NCI-H1694 treated with DMSO at 0.1 percent for 48 hours (cell line): ENCODE data around the gene FASTKD3.

Experiments used
- DNase-seq: peaks from one replicate; lab custom pipeline; 2025; lab: John Stamatoyannopoulos, UW

Gene FASTKD3

DNA sequence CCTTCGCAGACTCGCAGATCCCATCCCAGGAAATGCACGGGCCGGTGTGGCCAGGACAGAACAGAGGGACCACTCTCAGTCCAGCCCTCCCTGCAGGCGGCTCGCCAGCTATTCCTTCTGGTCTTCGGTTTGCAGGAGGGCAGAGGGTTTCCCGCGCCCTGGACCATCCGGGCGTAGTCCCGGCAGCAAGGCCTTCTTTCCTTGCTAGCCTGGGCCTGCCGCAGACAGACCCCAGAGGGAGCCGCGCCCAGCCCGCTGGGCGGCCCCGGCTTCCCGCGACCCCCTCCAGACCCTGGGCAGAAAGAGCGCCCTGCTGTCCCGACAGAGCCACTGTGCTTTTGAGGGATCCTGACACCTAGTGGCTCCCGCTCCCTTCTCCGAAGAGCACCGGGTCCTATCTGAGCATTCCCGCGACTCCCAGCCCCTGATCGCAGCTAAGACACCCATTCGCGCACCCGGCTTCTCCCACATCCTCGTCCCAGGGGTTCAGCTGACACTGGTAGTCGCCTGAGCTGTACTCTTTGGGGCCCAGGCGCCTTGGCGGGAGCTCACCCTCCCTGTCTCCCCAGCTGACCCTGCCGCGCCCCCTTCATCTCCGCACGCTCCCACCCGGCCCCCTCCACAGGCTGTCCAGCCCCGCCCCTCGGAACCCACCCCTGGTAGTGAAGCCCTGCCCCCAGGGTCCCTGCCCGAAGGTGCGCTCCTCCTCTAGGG, 19.0 kb downstream of the FASTKD3 start:
- peak; percentile 32 for DNase-seq

DNA sequence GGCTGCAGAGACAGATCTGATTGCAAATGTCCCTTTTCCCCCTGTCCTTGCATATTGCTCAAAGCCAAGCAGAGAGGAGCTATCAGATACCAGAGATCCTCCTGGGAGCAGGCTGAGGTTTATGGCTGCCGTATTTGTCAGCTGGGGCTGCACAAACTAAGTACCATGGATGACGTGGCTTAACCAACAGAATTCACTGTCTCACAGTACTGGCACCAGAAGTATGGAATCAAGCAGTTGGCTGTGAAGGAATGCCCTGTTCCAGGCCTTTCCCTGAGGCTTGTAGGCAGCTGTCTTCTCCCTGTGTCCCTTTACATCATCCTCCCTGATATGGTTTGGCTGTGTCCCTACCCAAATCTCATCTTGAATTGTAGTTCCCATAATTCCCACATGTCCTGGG, 20.5 kb downstream of the FASTKD3 start:
- no peak for DNase-seq

DNA sequence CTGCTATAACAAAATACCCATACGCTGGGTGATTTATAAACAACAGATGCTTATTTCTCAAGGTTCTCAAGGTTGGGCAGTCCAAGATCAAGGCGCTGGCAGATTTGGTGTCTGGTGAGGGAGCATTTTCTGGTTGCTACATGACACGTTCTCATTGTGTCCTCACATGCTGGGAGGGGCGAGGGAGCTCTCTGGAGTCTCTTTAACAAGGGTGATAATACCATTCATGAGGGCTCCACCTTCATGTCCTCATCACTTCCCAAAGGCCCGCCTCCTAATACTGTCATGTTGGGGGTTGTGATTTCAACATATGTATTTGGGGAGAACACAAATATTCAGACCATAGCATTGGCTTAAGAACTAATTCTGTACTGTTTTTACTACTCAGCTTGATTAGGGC, 22.5 kb downstream of the FASTKD3 start:
- DNase-seq, result no peak

DNA sequence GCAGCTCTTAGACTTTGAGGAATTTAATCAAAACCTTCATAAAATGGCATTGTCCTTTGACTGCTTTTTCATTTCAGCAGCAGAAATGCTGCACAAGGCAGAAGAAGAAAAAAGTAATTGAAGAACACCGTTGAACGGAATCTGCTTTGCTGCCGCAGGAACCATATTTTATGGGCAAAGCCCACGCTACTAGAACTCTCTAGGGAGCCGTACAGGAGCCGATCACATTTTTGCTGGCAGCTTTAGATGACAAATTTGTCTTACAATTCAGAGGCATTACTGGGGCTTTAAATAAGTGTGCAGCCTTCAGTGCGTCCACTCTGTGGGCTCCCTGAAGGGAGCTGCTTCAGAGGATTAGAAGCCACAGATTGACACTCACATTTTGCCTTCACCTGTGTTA, 23.3 kb downstream of the FASTKD3 start:
- DNase-seq, result no peak

DNA sequence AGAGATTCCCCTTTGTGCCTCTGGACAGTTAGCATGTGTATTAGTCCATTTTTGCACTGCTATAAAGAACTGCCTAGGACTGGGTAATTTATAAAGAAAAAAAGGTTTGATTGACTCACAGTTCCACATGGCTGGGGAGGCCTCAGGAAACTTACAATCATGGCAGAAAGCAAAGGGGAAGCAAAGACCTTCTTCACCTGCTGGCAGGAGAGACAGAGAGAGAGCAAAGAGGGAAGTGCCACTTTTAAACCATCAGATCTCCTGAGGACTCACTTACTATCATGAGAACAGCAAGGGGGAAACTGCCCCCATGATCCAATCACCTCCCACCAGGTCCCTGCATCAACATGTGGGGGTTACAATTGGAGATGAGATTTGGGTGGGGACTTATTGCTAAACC, 23.9 kb downstream of the FASTKD3 start:
- no peak for DNase-seq

DNA sequence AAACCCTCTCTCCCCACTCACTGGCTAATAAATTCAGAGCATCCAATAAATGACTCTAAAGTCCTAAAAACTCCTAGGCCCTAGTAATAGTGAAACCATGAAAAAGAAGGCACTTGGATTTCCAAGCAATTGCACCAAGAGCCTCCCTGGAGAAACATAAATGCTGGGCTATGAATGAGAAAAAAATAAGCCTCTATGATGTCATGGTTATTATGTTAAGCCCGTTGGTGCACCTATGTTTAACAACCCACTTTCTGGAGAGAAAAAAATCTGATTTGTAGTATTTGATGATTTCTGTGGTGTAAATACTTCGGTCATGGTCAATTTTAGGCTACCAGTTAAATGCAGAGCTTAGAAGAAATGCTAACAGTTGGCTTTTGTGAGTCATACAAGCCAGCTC, 26.3 kb downstream of the FASTKD3 start:
- no peak for DNase-seq

DNA sequence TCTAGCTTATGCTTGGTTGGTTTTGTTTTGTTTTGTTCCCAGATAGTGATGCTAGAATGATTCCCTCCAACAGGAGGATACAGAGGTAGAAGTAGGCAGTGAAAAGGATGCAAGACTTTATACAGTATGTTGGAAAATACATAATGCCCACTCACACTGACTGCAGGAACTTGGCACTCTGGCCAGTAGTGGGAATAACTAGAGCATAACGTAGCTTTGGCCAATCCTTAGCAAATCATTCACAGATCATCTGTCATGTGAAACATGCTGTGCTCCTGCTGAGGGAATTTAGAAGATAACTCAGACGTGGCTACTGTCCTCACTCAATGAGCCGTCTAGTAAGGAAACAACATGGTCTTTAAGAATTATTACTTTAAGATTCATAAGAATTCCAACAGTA, 31.4 kb downstream of the FASTKD3 start:
- no peak for DNase-seq

DNA sequence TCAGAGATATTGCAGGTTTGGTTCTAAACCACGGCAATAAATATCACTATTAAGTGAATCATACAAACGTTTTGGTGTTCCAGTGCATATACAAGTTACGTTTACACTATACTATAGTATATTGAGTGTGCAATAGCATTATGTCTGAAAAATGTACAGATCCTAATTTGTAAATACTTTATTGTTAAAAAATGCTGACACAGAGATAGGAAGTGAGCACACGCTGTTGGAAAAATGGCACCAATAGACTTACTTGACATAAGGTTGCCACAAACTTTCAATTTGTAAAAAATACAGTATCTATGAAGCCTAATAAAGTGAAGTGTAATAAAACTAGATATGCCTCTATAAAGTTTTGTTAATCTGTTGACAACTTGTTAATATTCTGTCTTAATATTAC, 33.8 kb downstream of the FASTKD3 start:
- DNase-seq, result no peak

DNA sequence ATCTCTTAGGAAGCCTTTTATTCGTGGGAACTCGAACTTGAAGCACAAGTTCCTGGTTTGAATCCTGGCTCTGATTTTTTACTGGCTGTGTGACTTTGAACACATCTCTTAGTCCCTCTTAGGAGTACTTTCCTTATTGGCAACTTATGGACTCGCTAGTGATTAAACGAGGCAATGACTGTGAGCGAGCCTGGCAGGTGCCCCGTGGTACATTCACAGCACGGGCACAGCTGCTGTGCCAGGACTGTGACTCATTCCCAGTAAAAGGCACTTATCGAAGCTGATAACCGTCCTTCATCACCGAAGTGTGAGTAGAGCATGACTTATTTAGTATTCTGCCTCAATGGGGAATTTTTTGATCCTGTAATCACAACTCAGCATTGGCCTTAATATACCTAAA, 40.6 kb downstream of the FASTKD3 start:
- DNase-seq, result no peak

DNA sequence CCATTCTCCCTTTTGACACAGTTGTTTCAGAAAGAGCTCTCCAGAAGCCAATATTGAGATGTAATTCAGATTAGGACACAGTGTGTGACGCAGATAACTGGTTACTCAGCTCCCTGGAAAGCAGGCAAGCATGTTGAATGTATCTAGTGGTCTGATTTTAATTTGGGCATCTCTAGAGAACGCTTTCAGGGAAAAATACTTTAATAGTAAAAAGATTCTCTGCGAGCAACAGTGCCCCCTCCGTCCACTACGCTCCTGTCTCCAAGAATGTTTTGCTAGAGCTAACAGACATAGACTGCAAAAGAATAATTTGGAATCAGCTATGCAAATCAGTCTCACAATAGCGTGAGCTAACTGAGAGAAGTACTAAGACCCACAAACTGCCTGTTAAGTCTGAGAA, 41.2 kb downstream of the FASTKD3 start:
- no peak for DNase-seq

DNA sequence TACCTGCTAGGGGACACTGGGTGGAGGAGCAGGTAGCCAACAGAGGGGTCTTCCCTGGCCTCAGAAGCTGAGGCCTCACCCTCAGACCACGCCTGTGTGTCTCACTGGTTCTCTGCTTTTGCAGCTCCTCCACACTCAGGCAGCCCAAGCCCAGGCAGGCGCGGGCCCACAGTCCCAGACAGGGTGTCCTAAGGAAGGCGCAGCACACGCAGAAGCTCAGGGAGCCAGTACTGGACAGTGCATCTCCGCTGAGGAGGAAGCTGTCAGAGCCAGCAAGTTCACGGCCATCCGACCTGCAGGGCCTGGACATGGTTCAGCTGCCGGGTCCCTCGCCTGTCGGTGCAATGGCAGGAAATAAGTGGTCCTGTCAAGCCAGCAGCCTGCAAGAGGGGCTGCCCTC, 43.2 kb downstream of the FASTKD3 start:
- DNase-seq, result no peak

DNA sequence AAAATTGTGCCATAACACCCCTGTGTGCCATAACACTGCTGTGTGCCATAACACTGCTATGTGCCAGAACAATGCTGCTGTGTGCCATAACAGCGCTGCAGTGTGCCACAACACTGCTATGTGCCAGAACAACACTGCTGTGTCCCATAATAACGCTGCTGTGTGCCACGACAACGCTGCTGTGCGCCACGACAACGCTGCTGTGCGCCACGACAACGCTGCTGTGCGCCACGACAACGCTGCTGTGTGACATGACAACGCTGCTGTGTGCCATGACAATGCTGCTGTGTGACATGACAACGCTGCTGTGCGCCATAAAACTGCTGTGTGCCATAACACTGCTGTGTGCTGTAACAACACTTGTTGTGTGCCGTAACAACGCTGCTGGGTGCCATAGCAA, 43.8 kb downstream of the FASTKD3 start:
- DNase-seq, result no peak

DNA sequence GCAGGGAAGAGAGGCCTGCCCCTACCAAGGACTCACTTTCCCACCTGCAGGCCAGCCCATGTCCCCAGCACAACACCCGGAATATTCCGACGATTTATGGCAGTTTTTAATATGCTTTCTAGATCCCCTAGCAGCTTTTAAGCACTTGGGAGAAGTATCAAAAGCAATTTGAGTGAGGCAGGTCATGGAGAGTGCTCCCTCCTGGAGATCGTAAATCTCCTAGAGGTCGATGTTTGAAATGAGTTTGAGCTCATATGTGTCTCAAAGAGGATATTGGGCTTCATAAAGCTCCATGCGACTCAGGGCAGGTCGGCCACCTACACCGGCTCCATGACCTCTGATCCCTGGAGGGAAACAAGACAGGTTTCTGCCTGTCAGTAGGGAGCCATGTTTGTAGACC, 45.2 kb downstream of the FASTKD3 start:
- DNase-seq, result no peak

DNA sequence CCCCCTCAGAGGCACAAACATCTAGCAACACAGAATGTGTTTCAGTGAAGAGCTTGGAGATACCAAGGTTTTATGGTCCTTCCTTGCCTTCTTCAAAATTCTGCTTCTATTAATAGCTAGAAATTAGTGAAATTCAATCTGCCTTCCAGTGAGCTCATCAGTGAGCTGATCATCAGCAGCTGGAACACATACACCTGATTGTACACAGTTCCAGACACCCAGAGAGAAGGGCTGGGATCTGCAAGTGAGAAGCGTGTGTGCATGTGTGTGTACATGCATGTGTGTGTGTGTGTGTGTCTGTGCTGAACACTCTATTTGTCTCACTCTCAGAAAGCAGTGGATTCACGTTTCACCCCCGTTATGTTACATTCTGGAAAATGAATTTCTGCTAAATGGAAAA, 46.4 kb downstream of the FASTKD3 start:
- no peak for DNase-seq

DNA sequence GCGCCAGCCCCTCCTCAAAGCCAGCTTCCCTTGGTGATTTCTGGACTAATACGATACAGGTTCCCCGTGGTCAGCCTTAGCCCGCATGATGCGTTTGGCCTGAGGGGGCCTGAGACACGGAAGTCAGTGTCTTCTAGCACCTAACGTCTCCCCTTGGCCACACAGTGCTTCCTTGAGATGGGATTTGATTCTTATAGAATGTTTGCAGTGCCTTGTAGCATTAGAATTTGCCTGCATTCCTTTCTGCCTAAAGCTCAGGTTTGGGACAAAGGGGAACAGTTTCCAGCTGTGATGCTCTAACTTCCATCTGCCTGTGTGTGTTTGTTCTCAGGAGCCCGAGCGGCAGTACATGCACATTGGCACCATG, 52.3 kb downstream of the FASTKD3 start:
- DNase-seq, result no peak

DNA sequence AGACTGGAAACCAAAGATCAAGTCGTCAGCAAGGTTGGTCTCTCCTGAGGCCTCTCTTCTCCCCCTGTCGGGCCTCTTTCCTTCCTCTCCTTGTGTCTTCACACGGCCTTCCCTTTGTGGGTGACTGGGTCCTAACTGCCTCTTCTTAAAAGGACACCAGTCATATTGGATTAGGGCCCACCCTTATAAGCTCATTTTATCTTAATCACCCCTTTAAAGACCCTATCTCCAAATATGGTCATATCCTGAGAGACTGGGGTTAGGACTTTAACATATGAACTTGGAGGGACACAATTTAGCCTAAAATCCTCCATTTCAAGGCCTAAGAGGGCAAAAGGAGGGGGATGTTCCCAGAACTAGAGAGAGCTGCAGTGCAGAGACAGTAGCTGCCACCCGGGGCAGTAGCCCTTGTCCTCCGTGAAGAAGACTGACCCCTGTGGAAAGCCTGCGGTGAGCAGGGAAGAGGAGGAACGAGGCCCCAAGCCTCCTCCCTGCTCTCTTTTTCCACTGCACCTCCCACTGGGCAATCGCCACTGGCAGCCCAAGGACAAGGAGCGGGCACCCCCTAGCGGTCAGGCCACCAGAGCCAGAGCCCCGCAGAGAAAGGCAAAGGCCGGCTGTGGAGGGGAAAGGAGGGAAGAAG, 52.8 kb downstream of the FASTKD3 start:
- peak; percentile 11 for DNase-seq

DNA sequence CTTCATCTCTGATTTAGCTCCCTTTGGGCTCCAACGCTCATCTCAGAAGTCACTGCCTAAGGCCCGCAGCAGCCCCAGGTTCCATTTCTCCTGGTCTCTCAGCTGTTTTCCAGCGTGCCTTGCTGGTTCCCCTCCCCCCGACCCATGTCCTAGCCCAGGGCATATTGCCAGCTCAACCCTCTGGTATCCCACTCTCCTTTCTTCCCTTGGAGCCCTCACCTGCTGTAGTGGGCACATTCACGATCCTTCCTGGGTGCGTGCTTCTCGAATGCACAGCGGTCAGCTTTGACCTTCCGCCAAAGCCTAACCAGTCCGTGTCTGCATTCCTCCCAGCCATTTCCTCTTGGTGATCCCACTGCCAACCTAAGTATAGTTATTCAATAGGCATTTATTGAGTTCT, 54.0 kb downstream of the FASTKD3 start:
- DNase-seq, result no peak

DNA sequence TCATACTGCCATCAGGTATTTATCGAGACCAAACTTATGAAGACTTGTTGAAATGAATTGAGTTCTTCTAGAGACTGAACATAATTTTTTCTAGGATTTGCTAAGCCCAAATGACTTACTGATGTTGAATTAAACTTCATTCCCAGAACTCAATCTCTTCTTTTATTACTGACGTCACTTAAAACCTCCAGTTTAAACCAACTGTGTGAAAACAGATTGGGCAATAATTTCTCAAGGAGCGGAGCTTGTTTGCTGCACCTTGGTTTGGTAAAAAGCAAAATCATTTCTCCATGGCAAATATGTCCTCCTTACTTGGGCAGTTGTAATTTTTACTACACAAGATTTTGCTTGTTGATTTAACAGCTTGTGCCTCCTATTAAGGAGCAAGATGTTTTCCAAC, 55.3 kb downstream of the FASTKD3 start:
- no peak for DNase-seq

DNA sequence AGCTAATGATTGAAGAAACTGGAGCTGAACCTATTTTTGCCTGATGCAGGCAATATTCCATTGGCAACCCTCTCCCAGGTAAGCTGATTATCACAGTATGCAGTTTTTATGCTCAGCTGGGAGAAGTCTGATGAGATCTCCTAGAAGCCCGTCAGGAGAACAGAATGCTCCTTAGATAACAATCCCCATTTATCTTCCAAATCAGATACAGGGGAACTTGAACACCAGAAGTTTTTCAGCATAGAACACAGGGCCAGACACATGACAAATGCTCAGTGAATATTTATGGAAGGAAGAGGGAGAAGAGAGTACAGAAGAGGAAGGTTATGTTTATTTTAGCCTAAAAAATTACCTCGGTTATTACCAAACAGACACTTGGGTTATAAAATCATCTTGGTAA, 55.8 kb downstream of the FASTKD3 start:
- no peak for DNase-seq

DNA sequence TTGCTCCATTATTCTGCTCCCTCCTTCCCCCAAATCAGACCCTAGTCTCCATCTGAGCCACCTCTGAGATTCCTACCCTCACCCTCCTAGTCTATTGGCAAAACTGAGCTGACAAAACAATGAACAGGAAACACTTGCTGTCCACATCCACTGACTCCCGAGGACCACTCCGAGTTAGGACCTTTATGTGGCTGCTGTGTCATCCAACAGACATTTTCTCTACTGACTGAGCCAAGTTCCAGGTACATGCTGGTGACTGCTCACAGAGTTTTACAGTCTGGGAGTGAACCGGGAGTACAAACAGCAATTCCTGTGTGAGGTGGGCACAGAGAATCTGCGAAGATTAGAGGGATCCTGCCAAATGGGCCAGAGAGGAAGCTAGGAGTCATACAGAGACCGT, 57.1 kb downstream of the FASTKD3 start:
- no peak for DNase-seq
